Activated CD8-positive, alpha-beta memory T cell treated with anti-CD3 and anti-CD28 coated beads, Interleukin-2, amount 50 U/mL, for 48 hours (primary cell): Measurements from ENCODE around the gene KCNT1.

ENCODE experiments used
- DNase-seq: peaks from one replicate; pipeline ENCODE4 v3.0.0-alpha.2; 2020

The KCNT1 gene

DNA sequence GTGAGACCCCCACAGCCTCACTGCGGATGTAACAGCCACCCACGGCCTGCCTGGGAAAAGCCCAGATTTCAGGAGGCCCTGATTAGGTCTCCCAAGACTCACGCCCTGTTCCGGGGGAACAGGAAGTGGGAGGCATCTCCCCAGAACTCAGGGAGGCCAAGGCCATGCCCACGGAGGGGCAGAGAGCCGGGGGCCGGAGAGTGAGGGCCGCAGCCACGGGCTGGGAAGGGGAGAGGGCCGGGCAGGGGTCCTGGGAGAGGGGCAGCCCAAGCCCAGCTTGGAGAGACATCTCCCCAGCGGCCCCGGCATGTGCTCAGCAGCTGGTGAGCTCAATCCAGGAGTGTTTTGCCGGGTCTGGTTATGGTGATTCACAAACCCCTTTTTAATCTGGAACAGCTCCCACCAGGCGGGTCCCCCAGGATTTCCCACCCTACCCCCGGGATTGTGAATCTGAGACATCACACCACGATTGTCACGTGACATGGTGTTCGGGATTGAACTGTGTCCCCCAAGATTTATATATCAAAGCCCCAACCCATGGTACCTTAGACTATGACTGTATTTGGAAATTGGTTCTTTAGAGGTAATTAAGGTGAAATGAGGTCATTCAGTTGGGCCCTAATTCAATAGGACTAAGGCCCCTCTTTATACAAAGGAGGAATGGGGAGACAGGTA lies 26.6 kb downstream of the KCNT1 start:
- no peak for DNase-seq

DNA sequence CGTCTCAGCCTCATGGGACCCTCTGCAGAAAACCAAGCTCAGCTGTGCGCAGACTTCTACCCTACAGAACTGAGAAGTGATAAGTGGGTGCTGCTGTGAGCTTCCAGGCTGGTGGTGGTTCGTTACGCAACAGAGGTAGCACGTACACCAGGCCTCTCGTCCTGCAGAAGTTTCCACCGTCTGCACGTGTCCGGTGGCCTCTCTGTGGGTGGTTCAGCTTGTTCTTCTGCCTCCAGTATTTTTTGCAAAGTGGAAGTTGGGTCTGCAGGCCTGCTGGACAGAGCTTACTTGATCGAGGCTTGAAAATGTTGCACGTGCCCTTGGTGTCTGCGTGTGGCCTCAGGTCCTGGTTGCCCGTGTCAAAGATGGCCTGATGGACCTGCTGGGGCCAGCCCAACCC lies 27.5 kb downstream of the KCNT1 start:
- no peak for DNase-seq

DNA sequence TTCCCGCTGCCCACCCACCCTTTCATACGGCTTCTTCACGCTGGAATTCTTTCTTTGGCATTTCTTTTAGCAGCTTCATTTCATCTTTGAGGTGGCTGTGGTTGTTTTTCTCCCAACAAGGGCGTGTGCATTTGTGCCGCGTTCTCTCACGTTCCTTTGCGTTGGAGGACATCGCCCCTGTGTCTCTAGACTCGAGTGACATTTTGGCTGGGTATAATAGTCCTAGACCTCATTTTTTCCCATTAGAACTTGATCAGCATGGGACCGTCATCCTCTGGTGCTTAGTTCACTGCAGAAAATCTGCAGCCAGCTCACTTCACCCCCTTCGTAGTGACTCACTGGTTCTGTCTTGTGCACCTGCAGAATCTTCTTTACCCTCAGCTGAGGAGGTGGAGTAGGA lies 29.5 kb downstream of the KCNT1 start:
- no peak for DNase-seq

DNA sequence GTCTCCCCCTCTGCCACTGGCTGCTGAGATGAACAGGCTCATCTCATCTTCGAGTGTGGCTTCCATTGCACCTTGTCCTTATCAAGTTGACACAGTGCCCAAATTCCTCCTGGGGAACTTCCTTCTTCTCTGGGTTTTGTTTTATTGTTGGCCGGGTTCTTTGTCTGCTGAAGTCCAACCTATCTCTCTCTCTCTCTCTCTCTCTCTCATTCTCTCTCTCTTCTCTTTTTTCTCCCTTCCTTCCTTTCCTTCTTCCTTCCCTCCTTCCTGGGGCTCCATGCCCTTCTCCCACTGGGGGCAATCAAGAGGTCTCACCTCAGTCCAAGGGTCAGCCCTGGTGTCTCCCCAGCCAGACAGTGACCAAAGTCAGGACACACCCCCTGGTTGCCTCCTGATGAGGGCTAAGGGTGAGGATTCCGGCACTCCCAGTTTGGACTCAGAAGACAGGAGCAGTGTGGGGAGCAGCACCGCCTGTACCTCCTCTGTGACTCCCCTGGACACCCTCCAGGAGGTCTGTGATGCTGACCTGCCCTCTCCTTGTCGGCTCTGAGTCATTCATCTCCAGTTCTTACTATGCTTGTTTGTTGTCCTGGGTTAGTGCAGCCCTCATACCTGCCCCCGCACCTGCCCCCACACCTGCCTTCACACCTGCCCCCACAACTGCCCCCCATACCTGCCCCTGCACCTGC lies 30.7 kb downstream of the KCNT1 start:
- no peak for DNase-seq

DNA sequence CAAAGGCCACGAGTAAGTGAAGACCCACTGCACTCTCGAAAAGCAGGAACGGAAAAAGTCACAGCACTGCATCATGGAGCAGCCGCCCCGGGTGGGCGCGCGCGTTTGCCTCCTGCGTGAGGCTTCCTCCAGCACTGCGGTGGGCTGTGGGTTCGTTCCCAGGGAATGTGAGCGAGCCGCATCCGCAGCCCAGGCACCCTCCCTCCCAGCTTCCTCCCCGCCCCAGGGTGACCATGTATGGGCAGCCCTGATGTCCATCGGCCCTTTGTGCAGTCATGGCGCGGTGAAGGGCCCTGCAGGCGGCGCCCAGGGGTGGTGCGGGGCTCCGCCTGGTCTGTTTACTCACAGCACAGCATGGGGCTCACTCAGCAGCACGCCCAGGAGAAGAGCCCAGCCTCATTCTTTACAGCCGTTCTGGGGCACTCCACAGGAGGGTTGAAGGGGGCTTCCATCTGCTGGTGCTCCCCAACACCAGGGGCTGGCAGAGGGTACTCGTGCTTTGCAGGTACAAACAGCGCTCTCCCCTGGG lies 32.7 kb downstream of the KCNT1 start:
- no peak for DNase-seq

DNA sequence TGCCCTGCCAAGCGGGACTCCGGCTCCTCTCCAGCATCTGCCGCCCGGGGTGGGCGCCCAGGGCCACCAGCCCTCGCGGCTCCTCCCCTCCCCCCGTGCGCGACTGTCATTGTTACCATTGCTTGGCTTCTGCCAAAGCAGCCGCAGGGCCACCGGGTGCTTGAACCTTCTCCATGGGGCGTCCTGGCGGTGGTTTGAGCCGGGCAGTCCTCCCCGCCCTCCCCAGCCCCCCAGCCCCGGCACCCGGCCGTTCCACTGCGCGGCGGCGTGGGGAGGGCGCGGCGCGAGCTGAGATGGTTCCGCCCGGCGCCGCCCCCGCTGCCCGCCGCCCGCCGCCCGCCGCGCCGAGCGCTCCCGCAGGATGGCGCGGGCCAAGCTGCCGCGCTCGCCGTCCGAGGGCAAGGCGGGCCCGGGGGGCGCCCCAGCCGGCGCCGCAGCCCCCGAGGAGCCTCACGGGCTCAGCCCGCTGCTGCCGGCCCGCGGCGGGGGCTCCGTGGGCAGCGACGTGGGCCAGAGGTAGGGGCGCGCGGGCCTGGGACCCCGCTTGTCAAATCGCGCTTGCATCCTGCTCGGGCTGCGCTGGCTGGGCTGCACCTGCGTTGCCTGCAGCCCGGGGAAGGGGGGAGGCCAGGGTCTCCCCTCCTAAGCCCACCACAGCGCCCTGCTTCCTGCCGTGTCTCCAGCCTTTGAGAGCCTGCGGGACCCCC lies 34.4 kb downstream of the KCNT1 start:
- DNase-seq, result no peak

DNA sequence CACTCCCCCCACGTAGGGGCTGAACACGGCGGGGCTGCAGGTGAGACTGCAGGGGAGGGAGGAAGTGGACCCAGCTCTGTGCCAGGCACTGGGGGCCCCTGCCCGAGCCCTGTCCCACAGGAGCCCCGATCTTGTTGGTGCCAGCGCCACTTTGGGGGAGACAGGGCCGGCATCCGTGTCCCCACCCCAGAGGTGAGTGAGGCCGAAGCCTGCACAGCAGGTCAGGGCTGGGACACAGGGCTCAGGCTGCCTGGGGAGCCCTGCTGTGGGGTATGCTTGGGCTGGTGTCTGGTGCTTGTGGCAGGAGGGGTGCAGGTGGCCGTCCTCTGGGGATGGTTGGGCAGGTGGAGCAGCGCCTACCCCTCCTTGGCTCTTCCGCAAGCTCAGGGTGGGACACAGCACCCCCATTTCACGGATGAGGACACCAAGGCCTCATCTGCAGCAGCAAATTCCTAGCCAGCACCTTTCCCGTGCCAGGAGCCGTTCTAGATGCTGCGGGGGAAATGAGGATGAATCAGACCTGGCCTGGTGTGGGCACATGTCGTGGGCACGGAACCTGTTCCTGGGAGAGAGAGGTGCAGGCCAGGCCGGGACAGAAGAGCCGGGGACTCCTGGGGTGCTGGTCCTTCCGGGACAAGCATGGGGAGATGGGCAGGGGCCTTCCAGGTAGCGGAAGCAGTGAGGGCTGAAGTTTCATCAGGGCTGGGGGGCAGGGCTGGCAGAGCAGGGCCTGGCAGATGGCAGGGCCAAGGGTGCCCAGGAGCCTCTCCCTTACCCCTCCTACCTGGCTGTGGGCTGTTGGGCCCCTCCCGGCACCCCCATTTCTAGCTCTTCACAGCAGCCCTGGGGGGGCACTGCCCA lies 35.2 kb downstream of the KCNT1 start:
- DNase-seq, result no peak

DNA sequence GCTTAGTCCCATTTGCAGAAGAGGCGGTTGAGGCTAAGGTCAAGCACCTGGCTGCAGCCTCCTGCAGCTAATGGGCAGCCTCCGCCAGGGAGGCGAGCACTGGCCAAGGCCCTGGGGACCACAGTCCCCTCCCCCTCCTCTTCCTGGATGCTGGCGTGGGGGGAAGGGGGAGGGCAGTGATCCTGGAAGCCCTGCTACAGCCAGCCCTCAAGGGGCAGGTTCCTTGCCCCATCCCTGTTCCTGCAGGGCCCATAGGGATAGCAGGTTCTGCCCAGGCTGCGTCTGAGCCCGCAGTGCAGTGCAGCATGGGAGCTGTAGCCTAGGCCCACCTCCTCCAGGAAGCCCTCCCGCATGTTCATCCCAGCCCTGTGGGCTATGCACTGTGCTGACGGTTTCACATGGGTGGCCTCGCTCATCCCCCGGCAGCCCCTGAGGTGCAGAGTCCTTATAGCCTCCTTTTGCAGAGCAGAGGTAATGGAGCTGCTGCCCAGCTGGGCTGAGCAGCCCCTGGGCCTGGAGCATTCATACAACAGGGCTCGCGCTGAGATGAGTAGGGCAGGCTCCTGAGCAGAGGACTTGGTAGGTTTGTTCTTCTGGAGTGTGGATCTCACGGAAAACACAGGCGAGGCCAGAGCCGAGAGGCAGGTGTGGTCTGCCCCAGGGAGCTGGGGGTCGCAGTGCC lies 36.0 kb downstream of the KCNT1 start:
- DNase-seq, result no peak

DNA sequence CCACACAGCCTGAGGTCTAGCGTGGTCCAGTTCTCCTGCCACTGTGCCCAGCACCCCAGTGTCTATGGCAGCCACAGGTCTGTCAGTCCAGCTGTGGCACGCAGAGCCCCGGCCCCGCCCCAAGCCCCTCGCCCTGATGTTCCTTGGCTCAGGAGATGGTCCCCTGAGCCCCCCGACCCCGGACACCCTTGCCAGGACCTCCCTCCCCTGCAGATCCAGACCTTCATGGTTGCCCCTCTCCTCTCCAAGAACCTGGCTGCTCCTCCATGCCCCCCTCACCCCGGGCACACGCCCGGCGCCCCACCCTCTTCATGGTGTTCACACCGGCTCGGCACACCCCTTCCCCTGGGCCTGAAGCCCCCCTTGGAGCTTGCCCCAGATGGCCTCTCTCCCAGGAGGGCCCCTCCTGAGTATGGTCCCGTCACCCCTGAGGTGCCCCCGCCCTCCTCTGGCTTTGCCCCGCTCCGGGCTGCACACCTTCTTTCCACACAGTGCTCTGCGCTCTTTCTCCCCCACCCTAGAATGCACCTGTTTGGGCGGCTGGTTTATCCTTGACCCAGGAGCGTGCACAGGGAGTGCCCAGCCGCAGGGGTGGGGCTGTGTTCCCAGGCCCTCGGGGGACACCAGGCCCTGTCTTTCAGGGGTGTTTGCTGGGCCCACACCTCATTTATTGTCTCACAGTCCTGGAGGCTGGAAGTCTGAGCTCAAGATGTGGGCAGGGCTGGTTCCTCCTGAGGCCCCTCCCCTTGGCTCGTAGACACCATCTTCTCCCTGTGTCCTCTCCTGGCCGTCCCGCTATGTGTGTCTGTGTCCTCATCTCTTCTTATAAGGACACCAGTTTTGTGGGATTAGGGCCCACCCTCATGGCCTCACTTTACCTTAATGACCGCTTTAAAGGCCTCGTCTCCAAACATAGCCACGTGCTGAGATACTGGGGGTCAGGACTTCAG lies 37.6 kb downstream of the KCNT1 start:
- no peak for DNase-seq

DNA sequence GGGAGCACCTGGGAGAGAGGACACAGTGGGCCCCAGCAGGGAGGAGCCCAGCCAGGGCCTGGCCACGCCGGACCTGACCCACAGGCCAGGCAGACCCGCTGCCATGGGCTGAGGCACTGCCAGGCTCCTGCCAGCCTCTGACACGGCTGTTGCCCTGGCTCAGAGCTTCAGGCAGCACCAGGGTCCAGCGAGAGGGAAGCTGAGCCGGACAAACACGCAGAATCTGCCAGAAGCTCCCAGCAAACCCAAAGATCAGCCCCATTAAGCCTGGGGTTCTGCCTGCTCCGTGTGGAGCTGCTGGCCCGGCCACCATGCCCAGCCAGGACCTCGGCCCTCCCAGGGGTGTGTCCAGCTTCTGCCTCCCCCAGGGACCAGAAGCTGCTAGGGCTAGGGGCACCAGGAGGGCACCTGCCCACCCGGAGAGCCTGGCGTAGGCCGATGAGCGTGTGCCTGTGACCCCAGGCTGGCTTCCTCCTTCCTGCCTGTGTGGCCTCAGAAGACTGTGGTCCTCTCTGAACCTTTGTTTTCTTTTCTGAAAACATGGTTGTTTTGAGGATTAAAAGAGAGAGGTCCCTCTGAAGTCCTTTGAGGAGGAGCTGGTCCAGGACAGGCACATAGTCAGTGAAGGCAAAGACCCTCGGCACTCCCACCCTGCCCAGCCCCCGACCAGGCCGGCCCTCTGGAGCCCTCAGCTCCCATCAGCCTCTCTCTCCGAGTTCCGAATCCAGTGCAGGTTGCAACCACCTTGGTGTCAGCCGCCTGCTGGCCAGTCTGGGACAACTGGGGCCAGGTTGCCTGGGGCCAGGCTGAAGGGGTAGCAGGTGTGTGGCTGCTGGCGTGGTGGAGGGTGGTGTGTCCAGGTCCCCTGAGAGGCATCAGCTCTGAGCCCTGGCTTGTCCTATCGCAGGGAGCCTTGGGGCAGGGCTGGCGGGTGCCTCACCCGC lies 39.6 kb downstream of the KCNT1 start:
- no peak for DNase-seq

DNA sequence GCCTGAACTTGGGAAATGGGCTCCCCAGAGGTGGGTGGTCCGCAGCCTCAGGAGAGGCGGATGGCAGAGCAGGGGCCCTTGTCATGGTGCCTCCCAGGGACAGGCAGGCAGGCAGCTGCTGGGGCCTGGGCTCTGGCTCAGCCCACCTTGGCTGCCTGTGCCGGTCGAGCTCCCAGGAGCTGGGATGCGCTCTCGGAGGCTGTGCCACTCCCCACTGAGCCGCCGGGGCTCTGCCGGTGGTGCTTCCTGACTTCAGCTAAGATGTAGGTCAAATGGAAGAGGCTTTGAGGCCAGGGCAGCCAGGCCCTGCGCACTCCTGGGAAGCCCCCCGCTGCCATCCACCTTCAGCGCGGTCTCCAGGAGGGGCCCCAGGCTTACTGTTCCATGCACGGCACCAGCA lies 41.0 kb downstream of the KCNT1 start:
- DNase-seq, result no peak

DNA sequence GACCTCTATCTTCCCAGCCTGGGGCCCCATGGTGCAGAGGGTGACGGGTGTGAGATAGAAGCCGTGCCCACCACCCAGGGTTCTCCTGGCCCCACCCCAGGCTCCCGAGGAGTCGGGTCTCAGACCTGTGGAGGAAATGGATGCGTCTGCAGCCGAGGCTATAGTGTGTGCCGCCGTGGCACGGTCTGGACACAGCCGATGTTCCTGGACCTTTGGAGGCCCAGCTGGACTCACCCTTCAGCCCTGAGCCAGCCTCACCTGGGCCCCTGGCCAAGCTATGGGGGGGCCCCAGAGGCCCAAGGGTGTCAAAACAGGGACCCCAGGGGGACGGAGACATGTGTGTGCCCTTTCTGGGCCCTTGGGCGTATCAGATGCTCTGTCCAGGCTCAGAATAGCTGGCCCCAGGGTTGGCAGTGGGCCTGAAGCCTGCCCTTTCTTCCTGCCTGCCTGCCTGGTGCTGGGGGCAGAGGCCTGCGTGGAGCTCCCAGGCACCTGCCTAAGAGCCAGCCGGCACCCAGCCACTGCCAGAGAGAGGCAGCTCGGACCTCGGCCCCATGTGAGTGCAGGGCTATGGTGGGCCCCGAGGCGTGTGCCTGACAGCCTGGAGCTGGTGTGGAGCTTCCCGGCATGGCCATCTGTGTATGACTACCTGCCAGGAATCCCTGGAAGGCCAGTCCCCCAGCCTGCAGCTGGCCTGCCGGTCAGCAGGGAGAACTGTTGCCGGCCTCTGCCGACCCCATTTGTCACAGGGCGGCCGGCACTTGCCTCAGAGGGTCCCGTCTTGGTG lies 41.8 kb downstream of the KCNT1 start:
- no peak for DNase-seq

DNA sequence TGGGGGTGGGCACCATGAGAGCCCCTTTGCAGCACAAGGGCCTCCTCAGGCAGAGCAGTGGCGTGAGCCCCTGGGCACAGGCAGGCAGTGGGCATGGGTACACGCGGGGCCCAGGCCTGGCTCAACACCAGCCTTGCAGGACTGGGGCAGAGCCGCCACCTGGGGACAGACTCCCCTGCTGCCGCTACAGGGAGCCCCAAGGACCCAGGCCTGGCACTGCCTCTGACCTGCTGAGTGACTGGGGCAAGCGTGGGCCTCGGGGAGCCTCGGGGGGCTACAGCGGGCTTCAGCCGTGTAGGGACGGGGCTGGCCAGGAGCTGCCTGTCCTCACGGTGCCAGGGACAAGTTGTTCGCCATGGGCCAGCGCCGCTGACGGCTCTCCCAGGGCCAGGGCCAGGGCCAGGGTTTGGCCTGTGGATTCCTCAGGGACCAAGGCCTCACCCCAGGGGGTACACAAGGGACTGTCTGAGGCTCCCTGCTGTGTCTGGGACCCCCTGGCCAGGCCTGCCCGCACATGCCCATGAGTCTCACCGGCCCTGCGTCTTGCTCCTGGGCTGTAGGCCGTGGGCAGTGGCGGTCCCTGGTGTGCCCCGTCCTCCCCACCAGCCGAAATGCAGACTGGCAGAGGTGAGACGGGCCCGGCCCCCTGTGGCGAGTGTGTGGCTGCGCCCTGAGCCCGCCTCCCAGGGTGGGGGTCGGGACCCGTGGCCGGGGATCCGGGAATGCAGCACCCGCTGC lies 42.5 kb downstream of the KCNT1 start:
- no peak for DNase-seq

DNA sequence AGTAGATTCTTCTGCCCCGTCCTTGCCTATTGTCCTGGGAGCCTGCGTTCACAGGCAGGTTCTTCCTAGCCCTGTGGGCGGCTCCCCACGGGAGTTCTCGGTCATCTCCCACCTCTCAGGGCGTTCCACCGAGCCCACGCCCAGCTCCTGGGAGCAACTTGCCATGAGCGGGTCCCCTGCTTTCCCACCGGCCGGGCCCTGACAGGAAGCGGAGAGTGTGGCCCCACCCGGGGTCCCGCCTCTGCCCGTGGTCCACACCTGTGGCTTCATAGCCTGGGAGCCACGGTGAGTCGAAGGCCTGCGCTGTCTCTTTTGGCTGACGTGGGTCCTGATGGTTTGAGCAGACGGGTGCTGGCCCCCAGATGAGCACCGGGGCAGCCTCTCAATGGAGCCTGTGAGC lies 43.2 kb downstream of the KCNT1 start:
- no peak for DNase-seq

DNA sequence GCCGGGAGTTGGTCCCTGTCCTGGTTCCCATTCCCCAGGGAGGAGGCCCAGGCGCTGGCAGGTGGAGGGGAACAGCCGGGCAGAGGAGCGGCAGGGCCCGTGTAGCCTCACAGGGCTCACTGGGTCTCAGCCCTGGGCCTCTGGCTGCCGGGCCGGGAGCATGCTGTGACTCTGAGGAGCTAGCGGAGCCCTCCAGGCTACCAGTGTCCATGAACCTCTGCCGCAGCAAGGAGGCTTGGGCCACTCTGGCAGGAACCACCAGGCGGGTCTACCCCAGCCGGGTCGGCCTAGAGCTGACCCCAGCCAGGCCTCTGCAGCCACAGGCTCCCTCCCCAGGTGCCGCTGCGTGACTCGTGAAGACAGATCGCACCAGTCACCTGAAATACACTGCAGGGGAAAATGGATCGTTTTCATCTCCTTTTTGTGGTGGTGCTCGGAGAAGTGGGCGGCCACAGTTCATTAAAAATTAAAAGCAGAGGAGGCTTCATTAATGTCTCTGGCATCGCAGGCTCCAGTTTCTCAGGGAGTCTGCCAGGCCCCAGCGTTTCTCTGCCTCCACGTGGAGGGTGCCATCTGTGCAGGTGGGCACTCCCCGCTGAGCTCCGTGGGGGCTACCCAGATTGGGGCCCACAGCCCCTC lies 43.8 kb downstream of the KCNT1 start:
- no peak for DNase-seq

DNA sequence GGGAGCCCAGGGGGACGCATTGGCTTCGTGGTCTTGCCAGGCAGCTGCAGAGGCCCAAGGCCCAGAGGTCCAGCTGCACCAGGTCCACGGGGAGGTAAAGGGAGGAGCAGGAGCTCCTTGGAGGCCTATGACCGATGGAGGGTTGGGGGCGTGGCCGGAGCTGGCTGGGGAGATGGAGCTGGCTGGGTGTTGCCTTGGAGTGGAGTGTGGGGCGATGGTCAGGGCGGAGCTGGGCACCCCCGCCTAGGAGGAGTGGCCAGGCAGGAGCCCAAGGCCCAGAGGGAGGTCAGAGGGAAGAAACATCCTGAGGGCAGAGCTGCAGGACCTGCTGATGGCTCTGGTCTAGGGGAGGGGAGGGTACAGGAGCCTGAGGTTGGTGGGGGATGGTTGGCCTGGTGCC lies 44.6 kb downstream of the KCNT1 start:
- no peak for DNase-seq

DNA sequence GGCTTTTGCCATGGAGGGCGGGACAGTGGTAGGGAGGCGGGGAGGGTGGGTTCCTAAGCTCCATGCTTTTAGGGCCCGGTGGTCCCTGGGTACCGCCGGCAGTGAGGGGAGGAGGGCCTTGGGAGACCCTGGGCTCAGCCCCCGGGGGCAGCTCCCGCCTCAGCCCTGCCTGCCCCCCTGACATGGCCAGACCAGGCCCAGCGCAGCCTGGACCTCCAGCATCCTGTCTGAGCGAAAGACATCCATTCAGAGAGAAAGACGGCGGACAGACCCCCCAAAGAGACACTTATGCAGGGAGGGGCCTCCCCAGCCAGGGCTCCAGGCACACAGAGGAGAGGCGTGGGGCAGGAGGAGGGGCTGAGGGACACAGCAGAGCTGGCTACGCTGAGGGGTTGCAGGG lies 45.3 kb downstream of the KCNT1 start:
- no peak for DNase-seq

DNA sequence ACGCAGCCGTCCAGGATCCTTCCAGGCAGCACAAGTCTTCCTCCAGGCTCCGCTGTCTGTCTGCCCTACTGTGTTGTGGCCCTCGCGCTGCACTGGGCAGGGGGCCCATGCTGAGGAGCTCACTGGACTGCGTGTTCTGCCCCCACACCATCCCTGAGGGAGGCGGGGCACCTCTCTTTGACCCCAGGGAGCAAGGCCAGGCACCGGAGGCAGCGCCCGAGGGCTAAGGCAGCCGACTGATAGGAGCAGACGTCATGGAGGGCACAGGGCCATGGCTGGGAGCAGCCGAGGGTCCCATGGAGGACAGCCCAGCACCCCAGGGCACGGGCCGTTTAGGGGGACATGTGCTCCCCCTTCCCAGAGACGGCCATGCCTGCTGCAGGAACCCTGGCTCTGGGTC lies 46.7 kb downstream of the KCNT1 start:
- DNase-seq, result no peak
